ENCODE data around the gene VIL1. TPM values are rescaled to one million over a fixed set of nuclear protein-coding genes. Genes with fewer than 3 reads are reported as not detected.

VIL1 gene
- total RNA-seq, 1 experiment from 2014 or later = 0.05 TPM

- no peak for DNase-seq (ENCODE audit: low read depth)
These were observed 24.4 kb upstream of the VIL1 start for GRCh38 chr2:218394298-218395089.

- DNase-seq (ENCODE audit: low read depth) = no peak
These were observed 23.9 kb upstream of the VIL1 start for GRCh38 chr2:218395090-218395444.

GRCh38 chr2:218395456-218395825 lies 23.5 kb upstream of the VIL1 start:
- DNase-seq (ENCODE audit: low read depth) = no peak

- DNase-seq (ENCODE audit: low read depth) = peak; percentile 92
These were observed 22.9 kb upstream of the VIL1 start for GRCh38 chr2:218395826-218396687.

- DNase-seq (ENCODE audit: low read depth) = peak; percentile 66
These were observed 22.0 kb upstream of the VIL1 start for GRCh38 chr2:218396688-218397462.

GRCh38 chr2:218397463-218397819 lies 21.5 kb upstream of the VIL1 start:
- no peak for DNase-seq (ENCODE audit: low read depth)

GRCh38 chr2:218397820-218398436 lies 21.0 kb upstream of the VIL1 start:
- no peak for DNase-seq (ENCODE audit: low read depth)

- no peak for DNase-seq (ENCODE audit: low read depth)
These were observed 20.2 kb upstream of the VIL1 start for GRCh38 chr2:218398437-218399390.

GRCh38 chr2:218399391-218400166 lies 19.3 kb upstream of the VIL1 start, which contains the start of gene CTDSP1:
TSS of gene CTDSP1 (plus strand) at chr2:218399868. CDS start at chr2:218400091, 223 bp downstream.
- DNase-seq (ENCODE audit: low read depth) = peak; percentile 94

- no peak for DNase-seq (ENCODE audit: low read depth)
These were observed 18.6 kb upstream of the VIL1 start for GRCh38 chr2:218400167-218400929.

- no peak for DNase-seq (ENCODE audit: low read depth)
These were observed 17.7 kb upstream of the VIL1 start for GRCh38 chr2:218400930-218401881.

- no peak for DNase-seq (ENCODE audit: low read depth)
These were observed 17.0 kb upstream of the VIL1 start for GRCh38 chr2:218401890-218402289.

- DNase-seq (ENCODE audit: low read depth) = no peak
These were observed 16.4 kb upstream of the VIL1 start for GRCh38 chr2:218402491-218402901.

- no peak for DNase-seq (ENCODE audit: low read depth)
These were observed 16.0 kb upstream of the VIL1 start for GRCh38 chr2:218402911-218403411.

GRCh38 chr2:218403810-218404209 lies 15.1 kb upstream of the VIL1 start:
- DNase-seq (ENCODE audit: low read depth) = no peak

GRCh38 chr2:218404351-218405085 lies 14.4 kb upstream of the VIL1 start:
- no peak for DNase-seq (ENCODE audit: low read depth)

Data from HT1080 (cell line).